ENCODE data around the gene RBM47.

DNA sequence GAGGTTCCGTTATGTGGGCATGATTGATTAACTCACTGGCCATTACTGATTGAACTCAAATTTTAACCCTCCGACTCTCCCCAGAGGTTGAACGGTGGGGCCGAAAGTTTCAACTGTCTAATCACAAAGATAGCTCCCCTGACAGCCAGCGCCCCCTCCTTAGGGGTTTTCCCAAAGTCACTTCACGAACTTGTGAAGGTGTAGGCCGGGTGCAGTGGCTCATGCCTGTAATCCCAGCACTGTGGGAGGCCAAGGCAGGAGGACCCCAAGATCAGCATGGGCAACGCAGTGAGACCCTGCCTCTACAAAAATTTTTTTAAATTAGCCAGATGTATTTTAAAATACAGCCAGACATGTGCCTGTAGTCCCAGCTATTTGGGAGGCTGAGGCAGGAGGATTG, 39.8 kb upstream of the RBM47 start:
- TF ChIP-seq GATA2 (IDR thresholded peaks at IDR 0.05; ENCODE audit: low read depth, low read length) (no peak), GATA3 (IDR thresholded peaks at IDR 0.05; ENCODE audit: low read depth, low read length) (no peak)

All from SH-SY5Y (cell line).